ENCODE measurements around the gene IFT52. TPM values are rescaled to one million over a fixed set of nuclear protein-coding genes. Genes with fewer than 3 reads are reported as not detected.

Gene IFT52
- total and polyA plus RNA-seq, 2 of the 8 experiments (the other 6 are each of a cell fraction or from before 2014, with no cell fraction given): 35.6 to 40.4 TPM

GRCh38 chr20:43666376-43667328, 75.9 kb downstream of the IFT52 start, which contains the start of gene MYBL2 (continued):
- TF ChIP-seq, protein P1, sequence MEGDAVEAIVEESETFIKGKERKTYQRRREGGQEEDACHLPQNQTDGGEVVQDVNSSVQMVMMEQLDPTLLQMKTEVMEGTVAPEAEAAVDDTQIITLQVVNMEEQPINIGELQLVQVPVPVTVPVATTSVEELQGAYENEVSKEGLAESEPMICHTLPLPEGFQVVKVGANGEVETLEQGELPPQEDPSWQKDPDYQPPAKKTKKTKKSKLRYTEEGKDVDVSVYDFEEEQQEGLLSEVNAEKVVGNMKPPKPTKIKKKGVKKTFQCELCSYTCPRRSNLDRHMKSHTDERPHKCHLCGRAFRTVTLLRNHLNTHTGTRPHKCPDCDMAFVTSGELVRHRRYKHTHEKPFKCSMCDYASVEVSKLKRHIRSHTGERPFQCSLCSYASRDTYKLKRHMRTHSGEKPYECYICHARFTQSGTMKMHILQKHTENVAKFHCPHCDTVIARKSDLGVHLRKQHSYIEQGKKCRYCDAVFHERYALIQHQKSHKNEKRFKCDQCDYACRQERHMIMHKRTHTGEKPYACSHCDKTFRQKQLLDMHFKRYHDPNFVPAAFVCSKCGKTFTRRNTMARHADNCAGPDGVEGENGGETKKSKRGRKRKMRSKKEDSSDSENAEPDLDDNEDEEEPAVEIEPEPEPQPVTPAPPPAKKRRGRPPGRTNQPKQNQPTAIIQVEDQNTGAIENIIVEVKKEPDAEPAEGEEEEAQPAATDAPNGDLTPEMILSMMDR (IDR thresholded peaks at IDR 0.05; ENCODE audit: control extremely low read depth in 1 of 3, insufficient read depth in 1 of 3, low read depth in 1 of 3, low read length in 3 of 3): no peak
- TF ChIP-seq CBX8 (IDR thresholded peaks at IDR 0.05; ENCODE audit: borderline replicate concordance, low read depth, low read length) (no peak), ZNF274 (IDR thresholded peaks at IDR 0.05; ENCODE audit: borderline replicate concordance, extremely low read depth, low read length) (no peak), SAP30 (IDR thresholded peaks at IDR 0.05; ENCODE audit: insufficient read depth, insufficient replicate concordance, low read length) (no peak), POLR2AphosphoS5 (IDR thresholded peaks at IDR 0.05; ENCODE audit: low read depth, low read length) (peak; percentile 90), CEBPB (IDR thresholded peaks at IDR 0.05; ENCODE audit: low read depth, low read length) (no peak), SRF (IDR thresholded peaks at IDR 0.05; ENCODE audit: low read depth, low read length) (no peak), SIN3A (conservative IDR thresholded peaks at IDR 0.05 in 1 of 2, IDR thresholded peaks at IDR 0.05 in 1 of 2; ENCODE audit: low read depth in 1 of 2, low read length in 2 of 2) (0 out of 4 replicates have a peak, but pooled peaks of 1 of the 2 experiments have one; percentile 16), RFX5 (IDR thresholded peaks at IDR 0.05; ENCODE audit: borderline replicate concordance, low read depth, low read length) (no peak), BRCA1 (IDR thresholded peaks at IDR 0.05; ENCODE audit: low read depth, low read length) (no peak), MAFK (IDR thresholded peaks at IDR 0.05; ENCODE audit: low read depth, low read length) (no peak), RBBP5 (IDR thresholded peaks at IDR 0.05; ENCODE audit: borderline replicate concordance, low read depth, low read length) (no peak), KDM1A (IDR thresholded peaks at IDR 0.05; ENCODE audit: borderline replicate concordance, low read length) (no peak), SP4 (IDR thresholded peaks at IDR 0.05; ENCODE audit: low read length) (no peak), HDAC2 (IDR thresholded peaks at IDR 0.05; ENCODE audit: borderline replicate concordance in 1 of 2, low read depth in 2 of 2, low read length in 2 of 2) (peak in 1 of 2 experiments; percentile 36; a peak in 1 of 4 replicates), CBX5 (IDR thresholded peaks at IDR 0.05; ENCODE audit: low read depth, low read length) (no peak), TAF1 (IDR thresholded peaks at IDR 0.05; ENCODE audit: low read depth, low read length) (peak; percentile 93), KDM4A (IDR thresholded peaks at IDR 0.05; ENCODE audit: low read depth, low read length, severe bottlenecking) (no peak), SP1 (IDR thresholded peaks at IDR 0.05; ENCODE audit: low read depth, low read length) (no peak), CHD2 (IDR thresholded peaks at IDR 0.05; ENCODE audit: low read length) (no peak), BCL11A (IDR thresholded peaks at IDR 0.05; ENCODE audit: low read depth in 2 of 2, low read length in 2 of 2) (no peak)

All from H1 (cell line).